Prostate gland (tissue), 2 donors: ENCODE results near the gene LRRC10B.

Source experiments
- CTCF ChIP-seq, 4 experiments: fragments of 200-600 bp in 2 of 4; fragments of 450-650 bp in 2 of 4; sonication (generic) in 2 of 4; IDR thresholded peaks; 1 replicate in 3 of 4; 2 replicates in 1 of 4; pipeline ENCODE4 v1.5.1; 2016 to 2019; ENCODE audit warnings: antibody characterized with exemption in 4 of 4, mild to moderate bottlenecking in 2 of 4, moderate library complexity in 2 of 4
- POLR2A ChIP-seq: fragments of 450-650 bp; IDR thresholded peaks from one replicate; pipeline ENCODE4 v1.6.1; 2016; ENCODE audit warnings: antibody characterized with exemption, mild to moderate bottlenecking

- TF ChIP-seq POLR2A: no peak
- TF ChIP-seq CTCF (IDR thresholded peaks at IDR 0.05): no peak
These were observed 18.6 kb downstream of the LRRC10B start for GRCh38 chr11:61526956-61527731.
